GM12891 (cell line): ENCODE measurements around the gene KCND3.

Experiments used
- POLR2A ChIP-seq: IDR thresholded peaks from 2 replicates; pipeline ENCODE4 v1.6.1; 2011; ENCODE audit warnings: low read depth, low read length, control low read depth
- POLR2AphosphoS5 ChIP-seq: IDR thresholded peaks from 2 replicates; pipeline ENCODE4 v1.6.1; 2011; ENCODE audit warnings: low read depth, low read length, control low read depth
- SPI1 ChIP-seq: IDR thresholded peaks from 2 replicates; pipeline ENCODE4 v1.6.1; 2011; ENCODE audit warnings: low read depth, low read length, control low read depth
- TAF1 ChIP-seq: IDR thresholded peaks from 2 replicates; pipeline ENCODE4 v1.6.1; 2011; ENCODE audit warnings: low read depth, low read length, control low read depth

- no peak for TF ChIP-seq TAF1
- no peak for TF ChIP-seq POLR2AphosphoS5
- TF ChIP-seq POLR2A = no peak
- no peak for TF ChIP-seq SPI1
These were observed 21.0 kb downstream of the KCND3 start for GRCh38 chr1:111968511-111968910.
